GM19372 (cell line): ENCODE results near the gene KRTAP4-1.
"Not testable (repeated sequence)": the region's sequence is repeated elsewhere in the genome, so short reads cannot be mapped to it uniquely, and the experiment has no call there.

Source experiments
- ATAC-seq: cut with Tn5 transposase; IDR thresholded peaks from one replicate; pipeline ENCODE4 v1.9.1; 2021; ENCODE audit warnings: mild to moderate bottlenecking, low read depth, moderate library complexity; ENCODE audit not compliant: unreplicated experiment

The KRTAP4-1 gene

GRCh38 chr17:41184480-41184961, at the start of gene KRTAP4-1:
KRTAP4-1 (minus strand) TSS chr17:41184911; CDS start chr17:41184854, 57 bp downstream.
- no peak for ATAC-seq

- not testable (repeated sequence) for ATAC-seq
Measured at GRCh38 chr17:41232399-41233105, 47.8 kb upstream of the KRTAP4-1 start, which contains the start of gene KRTAP9-3. KRTAP9-3 (plus strand) TSS chr17:41232449; CDS start chr17:41232502, 53 bp downstream.

- ATAC-seq, result no peak
Measured at GRCh38 chr17:41231731-41232130, 47.0 kb upstream of the KRTAP4-1 start.

- ATAC-seq, result no peak
Measured at GRCh38 chr17:41230094-41230493, 45.4 kb upstream of the KRTAP4-1 start.

- ATAC-seq, result not testable (repeated sequence)
Measured at GRCh38 chr17:41226598-41227095, 41.9 kb upstream of the KRTAP4-1 start, which contains the start of gene KRTAP9-2. KRTAP9-2 (plus strand) TSS chr17:41226648; CDS start chr17:41226655, 7 bp downstream.

- ATAC-seq, result no peak
Measured at GRCh38 chr17:41226051-41226450, 41.3 kb upstream of the KRTAP4-1 start.

- ATAC-seq, result no peak
Measured at GRCh38 chr17:41223821-41224220, 39.1 kb upstream of the KRTAP4-1 start.

GRCh38 chr17:41215681-41216080, 31.0 kb upstream of the KRTAP4-1 start:
- no peak for ATAC-seq

GRCh38 chr17:41212524-41213169, 27.9 kb upstream of the KRTAP4-1 start:
- ATAC-seq, result no peak

GRCh38 chr17:41211845-41212466, 27.2 kb upstream of the KRTAP4-1 start:
- ATAC-seq, result no peak

- ATAC-seq, result no peak
Measured at GRCh38 chr17:41199421-41200078, 14.8 kb upstream of the KRTAP4-1 start.

- ATAC-seq, result no peak
Measured at GRCh38 chr17:41196068-41196467, 11.4 kb upstream of the KRTAP4-1 start.

- no peak for ATAC-seq
Measured at GRCh38 chr17:41190328-41190727, 5.6 kb upstream of the KRTAP4-1 start.

GRCh38 chr17:41189837-41190318, 5.2 kb upstream of the KRTAP4-1 start, which contains the start of gene KRTAP9-1:
KRTAP9-1 (plus strand) TSS chr17:41189887; CDS start chr17:41189887, 0 bp downstream.
- not testable (repeated sequence) for ATAC-seq

GRCh38 chr17:41186872-41187271, 2.2 kb upstream of the KRTAP4-1 start:
- ATAC-seq, result no peak

GRCh38 chr17:41185001-41185400, 290 bp upstream of the KRTAP4-1 start:
- ATAC-seq, result no peak

- no peak for ATAC-seq
Measured at GRCh38 chr17:41178843-41179616, 5.7 kb downstream of the KRTAP4-1 start.

- ATAC-seq, result no peak
Measured at GRCh38 chr17:41178341-41178740, 6.4 kb downstream of the KRTAP4-1 start.

- no peak for ATAC-seq
Measured at GRCh38 chr17:41177727-41178271, 6.9 kb downstream of the KRTAP4-1 start, which contains the start of gene KRTAP4-2. KRTAP4-2 (minus strand) TSS chr17:41178221; CDS start chr17:41178164, 57 bp downstream.
